GM12878 (cell line): ENCODE measurements around the gene ZSWIM7. TPM values are rescaled to one million over a fixed set of nuclear protein-coding genes. Genes with fewer than 3 reads are reported as not detected.

Experiments
- ATAC-seq: fragments of 200-7000 bp; cut with Tn5 transposase; 3 replicates; pipeline ENCODE4 v1.9.1; 2020; ENCODE audit warnings: mild to moderate bottlenecking, moderate library complexity
- BruUV-seq: library from RNA; stranded (reverse); fragments of 400-500 nt; replicated peaks from 2 replicates; lab custom pipeline; 2021; lab: Mats Ljungman, UMichigan
- CTCF ChIA-PET: fragments of 300-600 bp; sonication (Branson Sonifier 250); formaldehyde crosslinking; extraction: SDS; loops from one replicate; lab custom pipeline; 2021; ENCODE audit warnings: inconsistent platforms; lab: Yijun Ruan, JAX
- POLR2A ChIA-PET: fragments of 350-600 bp; formaldehyde crosslinking; extraction: SDS; loops from one replicate; lab custom pipeline; 2021; ENCODE audit warnings: inconsistent platforms; lab: Charles Lee
- RAD21 ChIA-PET: fragments of 300-600 bp; sonication (Branson Sonifier 250); formaldehyde crosslinking; loops from one replicate; lab custom pipeline; 2023; ENCODE audit warnings: antibody characterized with exemption; ENCODE audit not compliant: unreplicated experiment; lab: Charles Lee
- SMC1A ChIA-PET: fragments of 300-600 bp; sonication (Branson Sonifier 250); formaldehyde crosslinking; loops from one replicate; lab custom pipeline; 2023; ENCODE audit not compliant: unreplicated experiment, uncharacterized antibody; lab: Charles Lee
- DNase-seq: peaks from one replicate; pipeline ENCODE4 v3.0.0-alpha.2; 2011; ENCODE audit warnings: low read depth, low spot score
- FAIRE-seq: peaks from 3 replicates; lab custom pipeline; 2011; peaks lifted over from hg19 to GRCh38; lab: Jason Lieb, UNC
- H2AFZ ChIP-seq: 2 replicates; pipeline ENCODE4 v1.6.0; 2011; ENCODE audit warnings: low read depth, low read length, control low read depth; ENCODE audit not compliant: control insufficient read depth
- H3K27ac ChIP-seq: 2 replicates; pipeline ENCODE4 v1.5.1; 2011; ENCODE audit warnings: control low read depth; ENCODE audit not compliant: control insufficient read depth, insufficient read depth
- H3K27me3 ChIP-seq, 2 experiments: replicated peaks in 1 of 2; 2 replicates each; pipeline versions ENCODE4 v1.6.0 to v1.6.1; 2011; ENCODE audit warnings: low read length in 1 of 2; ENCODE audit not compliant: control insufficient read depth in 2 of 2, insufficient read depth in 2 of 2
- H3K36me3 ChIP-seq, 2 experiments: 2 replicates each; pipeline ENCODE4 v1.5.1; 2011; ENCODE audit warnings: low read length in 1 of 2; ENCODE audit not compliant: control insufficient read depth in 2 of 2, insufficient read depth in 2 of 2
- H3K4me1 ChIP-seq: 2 replicates; pipeline ENCODE4 v1.6.1; 2011; ENCODE audit warnings: mild to moderate bottlenecking, low read length, moderate library complexity, mixed read lengths; ENCODE audit not compliant: control insufficient read depth, insufficient read depth
- H3K4me2 ChIP-seq: 2 replicates; pipeline ENCODE4 v1.6.0; 2011; ENCODE audit warnings: control low read depth; ENCODE audit not compliant: control insufficient read depth, insufficient read depth
- H3K4me3 ChIP-seq: fragments of 200-600 bp; sonication (generic); 2 replicates; pipeline ENCODE4 v1.5.1; 2016
- H3K79me2 ChIP-seq: 2 replicates; pipeline ENCODE4 v1.6.0; 2011; ENCODE audit warnings: low read length; ENCODE audit not compliant: control insufficient read depth, insufficient read depth
- H3K9ac ChIP-seq: 2 replicates; pipeline ENCODE4 v1.8.0; 2011; ENCODE audit warnings: low read length, control low read depth, mixed read lengths; ENCODE audit not compliant: control insufficient read depth, insufficient read depth
- H3K9me3 ChIP-seq: replicated peaks from 3 replicates; pipeline ENCODE4 v1.5.1; 2011; ENCODE audit warnings: mild to moderate bottlenecking, low read length; ENCODE audit not compliant: control insufficient read depth, insufficient read depth
- H4K20me1 ChIP-seq: 2 replicates; pipeline ENCODE4 v1.6.0; 2011; ENCODE audit not compliant: control insufficient read depth, insufficient read depth
- ASH2L ChIP-seq: fragments of 300-600, 200-600 bp; sonication (generic); IDR thresholded peaks from 2 replicates; pipeline ENCODE4 v1.6.1; 2017; ENCODE audit warnings: low read depth, mild to moderate bottlenecking, borderline replicate concordance
- ETV6 ChIP-seq, 2 experiments: fragments of 450-650 bp in 1 of 2; IDR thresholded peaks in 1 of 2; conservative IDR thresholded peaks in 1 of 2; 2 replicates each; pipeline ENCODE4 v1.6.1; 2014; ENCODE audit warnings: antibody characterized with exemption in 1 of 2, borderline replicate concordance in 1 of 2, low read depth in 1 of 2, mild to moderate bottlenecking in 1 of 2, moderate library complexity in 1 of 2
- KLF5 ChIP-seq: fragments of 450-650 bp; IDR thresholded peaks from 2 replicates; pipeline ENCODE4 v1.6.1; 2014; ENCODE audit warnings: mild to moderate bottlenecking; ENCODE audit not compliant: partially characterized antibody
- PAX5 ChIP-seq: IDR thresholded peaks from 2 replicates; pipeline ENCODE4 v1.6.1; 2011; ENCODE audit warnings: low read depth, low read length, borderline replicate concordance
- RBBP5 ChIP-seq: fragments of 200-600 bp; sonication (generic); conservative IDR thresholded peaks from 2 replicates; pipeline ENCODE4 v1.6.1; 2016
- YBX1 ChIP-seq: fragments of 450-650 bp; IDR thresholded peaks from 2 replicates; pipeline ENCODE4 v1.6.1; 2016; ENCODE audit warnings: antibody characterized with exemption
- WGBS: methylation state at CpG from one replicate; pipeline ENCODE4 v1.1.6; 2016; ENCODE audit warnings: low lambda C conversion rate; ENCODE audit not compliant: insufficient replicate concordance, insufficient coverage; ENCODE audit errors: missing lambda C conversion rate; 5-methylcytosine and 5-hydroxymethylcytosine counted together
- in situ Hi-C: fragments of 300-500 bp; cut with MboI; formaldehyde crosslinking; loops from 9 replicates; pipeline ENCODE4 v1.14.3; 2018; ENCODE audit warnings: mixed read lengths
- intact Hi-C: fragments of 100-400 bp; cut with micrococcal nuclease; formaldehyde crosslinking; loops from one replicate; pipeline ENCODE4 v1.14.2; 2022; ENCODE audit not compliant: unreplicated experiment
- polyA plus RNA-seq, 11 experiments: library from polyadenylated mRNA; depleted of rRNA in 4 of 11; unstranded in 6 of 11; stranded (reverse) in 5 of 11; fragments of >200 nt; fragmentation: Nextera tagmentation in 4 of 11; fragmentation: Illumina TruSeq in 1 of 11; extraction: Ambion mirVana in 4 of 11; extraction: Trizol in 1 of 11; gene quantifications; 1 replicate in 1 of 11; 2 replicates in 10 of 11; pipeline versions ENCODE4 v1.2.1 to v1.2.3, GENCODE V29; 2011 to 2016; ENCODE audit warnings: inconsistent platforms in 2 of 11, missing spikeins in 2 of 11, low read depth in 1 of 11
- total RNA-seq, 4 experiments: library from RNA; depleted of rRNA in 3 of 4; stranded (reverse); fragments of >200 nt in 3 of 4; fragmentation: Illumina TruSeq in 1 of 4; extraction: Trizol in 1 of 4; gene quantifications; 2 replicates each; pipeline versions ENCODE4 v1.2.1 to v1.2.3, GENCODE V29; 2013 to 2021
- TF ChIP-seq, protein P1 (sequence below): fragments of 150-350 bp; IDR thresholded peaks from 2 replicates; pipeline ENCODE4 v1.6.1; 2014; ENCODE audit warnings: mild to moderate bottlenecking, low read depth, low read length
- TF ChIP-seq, protein P2 (sequence below): fragments of 450-650 bp; IDR thresholded peaks from 2 replicates; pipeline ENCODE4 v1.6.1; 2014; ENCODE audit warnings: mild to moderate bottlenecking
- TF ChIP-seq, protein P3 (sequence below): fragments of 450-650 bp; IDR thresholded peaks from 2 replicates; pipeline ENCODE4 v1.6.1; 2016; ENCODE audit warnings: mild to moderate bottlenecking, moderate library complexity, borderline replicate concordance
- TF ChIP-seq, protein P4 (sequence below): IDR thresholded peaks from 2 replicates; pipeline ENCODE4 v1.6.1; 2012; ENCODE audit warnings: low read depth, low read length, improper control_type of control experiment
- TF ChIP-seq, protein P5 (sequence below): IDR thresholded peaks from 2 replicates; pipeline ENCODE4 v1.6.1; 2012; ENCODE audit warnings: low read length, inconsistent platforms

ZSWIM7 gene
- total and polyA plus RNA-seq, 10 of the 15 experiments (the other 5 are each of a cell fraction or from before 2014, with no cell fraction given), result 7.0 to 26.6 (median 9.9) TPM

DNA sequence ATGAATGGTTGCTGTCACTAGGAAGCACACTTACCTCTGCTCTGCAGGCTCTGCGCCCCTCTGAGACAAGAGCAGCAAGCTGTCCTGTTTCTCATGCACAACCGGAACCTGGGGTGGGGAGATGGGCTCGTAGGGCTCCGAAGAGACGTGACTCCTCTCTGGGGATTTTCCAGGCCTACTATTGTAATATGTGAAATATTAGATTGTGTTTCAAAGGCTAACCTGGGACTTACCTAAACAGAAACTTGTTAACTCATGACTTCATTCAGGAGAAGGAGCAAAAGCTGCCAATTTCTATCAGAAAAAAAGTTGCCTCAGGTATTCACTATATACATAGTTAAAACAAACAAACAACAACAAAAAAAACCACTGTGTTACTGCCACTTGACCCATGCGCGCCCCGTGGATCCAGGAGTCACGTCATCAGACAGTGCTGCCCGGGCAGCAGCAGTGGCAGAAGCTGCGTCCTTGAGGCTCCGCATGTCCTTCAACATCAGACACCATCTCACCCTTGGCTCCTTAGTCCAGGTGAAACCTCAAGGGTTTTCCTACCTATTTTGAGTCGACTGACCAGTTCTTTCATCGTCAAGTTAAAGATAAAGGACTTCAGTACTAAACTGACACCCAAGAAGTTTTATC, 49.4 kb upstream of the ZSWIM7 start:
- Histone ChIP-seq H3K9ac (no peak overlapping the region), H3K4me1 (no peaks in the 10 kb centered on the region), H3K27ac (no peak overlapping the region), H3K27me3 (no peaks in the 10 kb centered on the region), H4K20me1 (no peaks in the 10 kb centered on the region), H2AFZ (no peak overlapping the region), H3K79me2 (no peaks in the 10 kb centered on the region), H3K36me3 (peaks cover 8 to 26% of the 10 kb centered on the region in 2 experiments), H3K4me3 (no peak overlapping the region), H3K9me3 (no peaks in the 10 kb centered on the region), H3K4me2 (no peak overlapping the region)
- CTCF ChIA-PET, result no interaction called here
- ATAC-seq (no peak), DNase-seq (no peak), FAIRE-seq (no peak)
- in situ Hi-C loops, result no loop called here
- RAD21 ChIA-PET, result no interaction called here
- intact Hi-C loops, result no loop called here
- SMC1A ChIA-PET, result no interaction called here
- POLR2A ChIA-PET, result no interaction called here
- BruUV-seq, result no TSS peak
- over 99% methylated on average over 14 of the region's 14 CpGs for WGBS
- TF ChIP-seq, protein P1, sequence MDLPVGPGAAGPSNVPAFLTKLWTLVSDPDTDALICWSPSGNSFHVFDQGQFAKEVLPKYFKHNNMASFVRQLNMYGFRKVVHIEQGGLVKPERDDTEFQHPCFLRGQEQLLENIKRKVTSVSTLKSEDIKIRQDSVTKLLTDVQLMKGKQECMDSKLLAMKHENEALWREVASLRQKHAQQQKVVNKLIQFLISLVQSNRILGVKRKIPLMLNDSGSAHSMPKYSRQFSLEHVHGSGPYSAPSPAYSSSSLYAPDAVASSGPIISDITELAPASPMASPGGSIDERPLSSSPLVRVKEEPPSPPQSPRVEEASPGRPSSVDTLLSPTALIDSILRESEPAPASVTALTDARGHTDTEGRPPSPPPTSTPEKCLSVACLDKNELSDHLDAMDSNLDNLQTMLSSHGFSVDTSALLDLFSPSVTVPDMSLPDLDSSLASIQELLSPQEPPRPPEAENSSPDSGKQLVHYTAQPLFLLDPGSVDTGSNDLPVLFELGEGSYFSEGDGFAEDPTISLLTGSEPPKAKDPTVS, result no peak
- TF ChIP-seq YBX1 (no peak), KLF5 (no peak), PAX5 (no peak), RBBP5 (no peak), ETV6 (conservative IDR thresholded peaks at IDR 0.05 in 1 of 2, IDR thresholded peaks at IDR 0.05 in 1 of 2; ENCODE audit: borderline replicate concordance in 1 of 2, low read depth in 1 of 2) (no peak), ASH2L (no peak)
- TF ChIP-seq, protein P2, sequence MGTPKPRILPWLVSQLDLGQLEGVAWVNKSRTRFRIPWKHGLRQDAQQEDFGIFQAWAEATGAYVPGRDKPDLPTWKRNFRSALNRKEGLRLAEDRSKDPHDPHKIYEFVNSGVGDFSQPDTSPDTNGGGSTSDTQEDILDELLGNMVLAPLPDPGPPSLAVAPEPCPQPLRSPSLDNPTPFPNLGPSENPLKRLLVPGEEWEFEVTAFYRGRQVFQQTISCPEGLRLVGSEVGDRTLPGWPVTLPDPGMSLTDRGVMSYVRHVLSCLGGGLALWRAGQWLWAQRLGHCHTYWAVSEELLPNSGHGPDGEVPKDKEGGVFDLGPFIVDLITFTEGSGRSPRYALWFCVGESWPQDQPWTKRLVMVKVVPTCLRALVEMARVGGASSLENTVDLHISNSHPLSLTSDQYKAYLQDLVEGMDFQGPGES, result no peak
- TF ChIP-seq, protein P3, sequence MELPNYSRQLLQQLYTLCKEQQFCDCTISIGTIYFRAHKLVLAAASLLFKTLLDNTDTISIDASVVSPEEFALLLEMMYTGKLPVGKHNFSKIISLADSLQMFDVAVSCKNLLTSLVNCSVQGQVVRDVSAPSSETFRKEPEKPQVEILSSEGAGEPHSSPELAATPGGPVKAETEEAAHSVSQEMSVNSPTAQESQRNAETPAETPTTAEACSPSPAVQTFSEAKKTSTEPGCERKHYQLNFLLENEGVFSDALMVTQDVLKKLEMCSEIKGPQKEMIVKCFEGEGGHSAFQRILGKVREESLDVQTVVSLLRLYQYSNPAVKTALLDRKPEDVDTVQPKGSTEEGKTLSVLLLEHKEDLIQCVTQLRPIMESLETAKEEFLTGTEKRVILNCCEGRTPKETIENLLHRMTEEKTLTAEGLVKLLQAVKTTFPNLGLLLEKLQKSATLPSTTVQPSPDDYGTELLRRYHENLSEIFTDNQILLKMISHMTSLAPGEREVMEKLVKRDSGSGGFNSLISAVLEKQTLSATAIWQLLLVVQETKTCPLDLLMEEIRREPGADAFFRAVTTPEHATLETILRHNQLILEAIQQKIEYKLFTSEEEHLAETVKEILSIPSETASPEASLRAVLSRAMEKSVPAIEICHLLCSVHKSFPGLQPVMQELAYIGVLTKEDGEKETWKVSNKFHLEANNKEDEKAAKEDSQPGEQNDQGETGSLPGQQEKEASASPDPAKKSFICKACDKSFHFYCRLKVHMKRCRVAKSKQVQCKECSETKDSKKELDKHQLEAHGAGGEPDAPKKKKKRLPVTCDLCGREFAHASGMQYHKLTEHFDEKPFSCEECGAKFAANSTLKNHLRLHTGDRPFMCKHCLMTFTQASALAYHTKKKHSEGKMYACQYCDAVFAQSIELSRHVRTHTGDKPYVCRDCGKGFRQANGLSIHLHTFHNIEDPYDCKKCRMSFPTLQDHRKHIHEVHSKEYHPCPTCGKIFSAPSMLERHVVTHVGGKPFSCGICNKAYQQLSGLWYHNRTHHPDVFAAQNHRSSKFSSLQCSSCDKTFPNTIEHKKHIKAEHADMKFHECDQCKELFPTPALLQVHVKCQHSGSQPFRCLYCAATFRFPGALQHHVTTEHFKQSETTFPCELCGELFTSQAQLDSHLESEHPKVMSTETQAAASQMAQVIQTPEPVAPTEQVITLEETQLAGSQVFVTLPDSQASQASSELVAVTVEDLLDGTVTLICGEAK, result no peak
- TF ChIP-seq, protein P4, sequence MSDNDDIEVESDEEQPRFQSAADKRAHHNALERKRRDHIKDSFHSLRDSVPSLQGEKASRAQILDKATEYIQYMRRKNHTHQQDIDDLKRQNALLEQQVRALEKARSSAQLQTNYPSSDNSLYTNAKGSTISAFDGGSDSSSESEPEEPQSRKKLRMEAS, result no peak
- TF ChIP-seq, protein P5, sequence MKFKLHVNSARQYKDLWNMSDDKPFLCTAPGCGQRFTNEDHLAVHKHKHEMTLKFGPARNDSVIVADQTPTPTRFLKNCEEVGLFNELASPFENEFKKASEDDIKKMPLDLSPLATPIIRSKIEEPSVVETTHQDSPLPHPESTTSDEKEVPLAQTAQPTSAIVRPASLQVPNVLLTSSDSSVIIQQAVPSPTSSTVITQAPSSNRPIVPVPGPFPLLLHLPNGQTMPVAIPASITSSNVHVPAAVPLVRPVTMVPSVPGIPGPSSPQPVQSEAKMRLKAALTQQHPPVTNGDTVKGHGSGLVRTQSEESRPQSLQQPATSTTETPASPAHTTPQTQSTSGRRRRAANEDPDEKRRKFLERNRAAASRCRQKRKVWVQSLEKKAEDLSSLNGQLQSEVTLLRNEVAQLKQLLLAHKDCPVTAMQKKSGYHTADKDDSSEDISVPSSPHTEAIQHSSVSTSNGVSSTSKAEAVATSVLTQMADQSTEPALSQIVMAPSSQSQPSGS, result no peak
